ENCODE data around the gene ZNF3.
"Not testable (repeated sequence)": the region's sequence is repeated elsewhere in the genome, so short reads cannot be mapped to it uniquely, and the experiment has no call there.

Gene ZNF3

DNA sequence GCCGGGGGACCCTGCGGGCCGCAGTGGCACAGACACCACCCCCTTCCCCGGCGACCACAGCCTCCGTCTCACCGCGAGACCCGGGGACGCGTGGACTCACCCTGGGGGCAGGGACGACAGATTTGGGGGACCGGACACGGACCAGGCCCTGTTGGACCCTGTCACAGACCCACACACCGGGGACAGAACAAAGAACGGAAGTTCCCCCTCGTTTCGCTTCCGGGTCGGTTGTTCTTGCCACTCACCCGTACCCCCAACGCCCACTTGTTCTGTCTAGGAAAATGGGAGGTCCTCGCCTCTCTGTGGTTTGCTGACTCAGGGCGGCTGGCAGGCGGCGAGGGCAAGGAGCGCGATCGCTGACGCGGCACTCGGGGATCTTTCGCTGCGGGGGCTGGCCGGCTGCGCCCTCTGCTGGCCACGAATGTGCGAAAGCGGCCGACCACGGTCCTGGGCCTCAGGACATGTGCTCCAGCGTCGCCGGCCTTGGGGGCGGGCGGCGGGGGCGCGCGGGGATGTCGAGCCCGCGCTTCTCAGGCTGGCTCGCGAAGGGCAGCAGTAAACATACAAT, at the start of gene ZNF3:
ZNF3 (minus strand) TSS at position 189 of the 568 bp plus-strand sequence. CDS start 4,366 bp downstream, outside the sequence.
- DNase-seq, result peak; percentile 89 to 97 (median 96)

DNA sequence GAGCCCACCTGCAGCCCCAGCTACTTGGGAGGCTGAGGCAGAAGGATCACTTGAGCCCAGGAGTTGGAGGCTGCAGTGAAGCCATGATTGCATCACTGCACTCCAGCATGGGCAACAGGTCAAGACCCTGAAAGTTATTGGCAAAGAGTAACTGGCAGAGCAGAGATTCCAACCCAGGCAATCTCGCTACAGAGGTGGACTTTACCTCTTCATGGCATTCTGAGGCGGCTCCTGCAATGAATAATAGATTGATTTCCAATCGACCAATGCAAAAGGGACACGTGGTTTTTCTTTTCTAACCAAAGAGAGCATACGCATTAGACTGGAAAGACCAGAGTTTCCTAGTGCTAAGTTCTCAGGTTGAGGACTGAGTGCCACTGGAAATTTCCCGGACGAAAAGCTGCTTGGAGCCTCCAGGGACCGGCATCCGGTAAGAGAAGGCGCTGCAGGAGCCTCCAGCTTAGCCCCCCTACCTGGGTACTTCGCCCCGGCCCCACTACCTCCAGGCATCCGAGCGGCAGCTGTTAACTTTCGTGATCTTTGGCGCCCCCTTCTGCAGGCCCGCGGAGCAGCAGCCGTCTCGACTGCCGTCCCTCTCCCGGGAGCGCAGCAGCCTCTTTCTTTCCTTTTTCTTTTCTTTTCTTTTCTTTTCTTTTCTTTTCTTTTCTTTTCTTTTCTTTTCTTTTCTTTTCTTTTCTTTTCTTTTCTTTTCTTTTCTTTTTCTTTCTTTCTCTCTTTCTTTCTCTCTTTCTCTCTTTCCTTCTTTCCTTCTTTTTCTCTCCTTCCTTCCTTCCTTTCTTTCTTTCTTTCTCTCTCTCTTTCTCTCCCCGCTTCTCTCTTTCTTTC, 49.3 kb upstream of the ZNF3 start:
- DNase-seq, result peak; percentile 62 to 90 (median 80)

DNA sequence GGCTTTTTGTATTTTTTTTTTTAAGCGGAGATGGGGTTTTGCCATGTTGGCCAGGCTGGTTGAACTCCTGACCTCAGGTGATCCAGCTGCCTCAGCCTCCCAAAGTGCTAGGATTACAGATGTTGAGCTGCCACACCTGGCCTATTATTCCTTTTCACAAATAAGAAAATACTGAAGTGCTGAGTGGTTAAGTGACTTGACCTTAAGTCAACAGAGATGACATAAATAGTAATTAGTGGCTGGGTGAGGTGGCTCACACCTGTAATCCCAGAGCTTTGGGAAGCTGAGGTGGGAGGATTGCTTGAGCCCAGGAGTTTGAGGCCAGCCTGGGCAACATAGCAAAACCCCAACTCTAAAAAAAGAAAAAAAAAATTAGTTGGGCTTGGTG, 48.7 kb upstream of the ZNF3 start:
- not testable (repeated sequence) for DNase-seq

DNA sequence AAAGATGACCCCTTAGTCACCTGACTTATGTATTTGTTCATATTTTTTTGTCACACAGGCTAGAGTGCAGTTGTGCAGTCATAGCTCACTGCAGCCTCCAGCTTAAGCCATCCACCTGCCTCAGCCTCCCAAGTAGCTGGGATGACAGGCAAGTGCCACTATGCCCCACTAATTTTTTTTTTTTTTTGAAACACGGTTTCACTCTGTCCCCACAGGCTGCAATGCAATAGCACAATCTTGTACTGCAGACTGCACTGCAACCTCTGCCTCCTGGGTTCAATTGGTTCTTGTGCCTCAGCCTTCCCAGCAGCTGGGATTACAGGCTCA, 47.1 kb upstream of the ZNF3 start:
- no peak for DNase-seq

DNA sequence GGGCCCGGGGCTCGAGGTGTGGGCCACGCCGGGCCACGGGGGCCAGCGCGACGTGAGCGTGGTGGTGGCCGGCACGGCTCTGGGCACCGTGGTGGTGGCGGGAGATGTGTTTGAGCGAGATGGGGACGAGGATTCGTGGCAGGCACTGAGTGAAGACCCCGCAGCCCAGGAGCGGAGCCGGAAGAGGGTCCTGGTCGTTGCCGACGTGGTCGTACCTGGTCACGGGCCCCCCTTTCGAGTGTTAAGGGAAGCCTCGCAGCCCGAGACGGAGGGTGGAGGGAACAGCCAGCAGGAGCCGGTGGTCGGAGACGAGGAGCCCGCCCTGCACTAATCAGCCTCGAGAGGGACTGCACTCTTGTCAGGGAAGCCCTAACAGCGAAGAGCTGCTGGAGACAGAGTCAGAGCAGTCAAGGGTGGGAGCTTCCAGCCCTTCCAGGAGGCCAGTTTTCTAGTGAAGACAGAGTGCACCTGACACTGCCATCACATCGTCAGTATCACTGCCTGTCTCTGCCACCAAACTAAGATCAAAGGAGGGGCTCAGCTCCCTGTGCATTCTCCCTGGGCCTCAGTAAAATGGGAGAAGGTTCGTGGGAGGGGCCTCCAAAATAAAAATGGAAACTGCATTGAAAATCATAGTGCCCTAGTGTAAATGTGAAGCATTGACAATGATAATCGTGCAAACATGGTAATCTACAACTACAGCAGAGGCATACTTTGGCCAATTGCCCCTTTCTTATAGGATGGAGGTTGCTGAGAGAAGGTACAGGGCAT, 46.5 kb upstream of the ZNF3 start:
- peak in 3 of 6 experiments; percentile 14 to 39 (median 18) for DNase-seq

DNA sequence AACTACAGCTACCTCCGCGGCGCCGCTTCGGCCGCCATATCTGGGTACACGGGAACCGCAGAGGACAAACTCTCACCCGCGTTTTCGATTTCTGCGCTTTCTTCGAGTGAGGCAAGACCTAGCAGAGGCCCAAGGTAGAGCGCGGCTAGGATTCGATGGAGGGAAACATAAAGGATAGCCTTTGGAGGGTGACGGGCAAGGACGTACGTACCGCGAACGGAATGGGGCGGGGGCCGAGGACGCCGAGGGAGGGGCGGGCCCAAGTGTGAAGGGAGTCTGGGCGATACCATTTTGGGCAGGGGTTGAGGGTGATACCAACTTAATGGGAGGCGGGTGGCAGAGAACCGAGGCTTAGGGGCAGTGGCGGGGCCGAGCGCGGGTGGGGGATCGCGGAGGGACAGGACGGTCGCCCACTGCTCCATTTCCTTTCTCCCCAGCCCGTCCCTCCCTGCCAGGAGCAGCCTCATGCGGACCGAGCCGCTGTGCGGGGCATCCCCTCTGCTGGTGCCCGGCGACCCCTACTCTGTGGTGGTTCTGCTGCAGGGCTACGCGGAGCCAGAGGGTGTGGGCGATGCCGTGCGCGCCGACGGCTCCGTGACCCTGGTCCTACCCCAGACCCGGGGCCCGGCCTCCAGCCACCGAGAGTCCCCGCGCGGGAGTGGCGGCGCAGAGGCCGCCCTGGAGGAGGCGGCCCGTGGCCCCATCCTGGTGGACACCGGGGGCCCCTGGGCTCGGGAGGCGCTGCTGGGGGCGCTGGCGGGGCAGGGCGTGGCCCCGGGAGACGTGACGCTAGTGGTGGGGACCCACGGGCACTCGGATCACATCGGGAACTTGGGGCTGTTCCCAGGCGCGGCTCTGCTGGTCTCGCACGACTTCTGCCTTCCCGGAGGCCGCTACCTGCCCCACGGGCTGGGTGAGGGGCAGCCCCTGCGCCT, 45.7 kb upstream of the ZNF3 start, which contains the start of gene MBLAC1:
MBLAC1 (plus strand) TSS at position 37 of the 935 bp plus-strand sequence; CDS start at position 466, 429 bp downstream.
- DNase-seq, result peak; percentile 87 to 96 (median 90)

DNA sequence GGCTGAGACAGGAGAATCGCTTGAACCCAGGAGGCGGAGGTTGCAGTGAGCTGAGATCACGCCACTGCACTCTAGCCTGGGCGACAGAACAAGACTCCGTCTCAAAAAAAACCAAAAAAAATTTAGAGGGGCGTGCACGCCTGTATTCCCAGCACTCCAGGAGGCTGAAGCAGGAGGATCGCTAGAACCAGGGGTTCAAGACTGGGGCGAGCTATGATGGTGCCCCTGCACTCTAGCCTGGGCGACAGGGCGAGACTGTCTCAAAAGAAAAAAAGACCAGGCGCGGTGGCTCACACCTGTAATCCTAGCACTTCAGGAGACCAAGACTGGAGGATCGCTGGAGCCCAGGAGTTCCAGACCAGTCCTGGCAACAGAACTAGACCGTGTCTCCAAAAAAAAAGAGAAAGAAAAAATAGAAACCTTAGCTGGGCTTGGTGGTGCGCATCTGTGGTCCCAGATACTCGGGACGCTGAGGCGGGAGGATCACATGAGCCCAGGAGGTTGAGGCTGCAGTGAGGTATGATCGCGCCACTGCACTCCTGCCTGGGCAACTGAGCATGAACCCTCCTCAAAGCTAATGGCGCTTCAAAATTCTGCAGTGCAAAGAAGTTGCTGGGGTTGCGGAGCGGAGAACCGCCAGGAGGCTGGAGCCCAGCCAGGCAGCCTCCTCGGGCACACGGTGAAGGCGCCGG, 44.9 kb upstream of the ZNF3 start:
- no peak for DNase-seq

DNA sequence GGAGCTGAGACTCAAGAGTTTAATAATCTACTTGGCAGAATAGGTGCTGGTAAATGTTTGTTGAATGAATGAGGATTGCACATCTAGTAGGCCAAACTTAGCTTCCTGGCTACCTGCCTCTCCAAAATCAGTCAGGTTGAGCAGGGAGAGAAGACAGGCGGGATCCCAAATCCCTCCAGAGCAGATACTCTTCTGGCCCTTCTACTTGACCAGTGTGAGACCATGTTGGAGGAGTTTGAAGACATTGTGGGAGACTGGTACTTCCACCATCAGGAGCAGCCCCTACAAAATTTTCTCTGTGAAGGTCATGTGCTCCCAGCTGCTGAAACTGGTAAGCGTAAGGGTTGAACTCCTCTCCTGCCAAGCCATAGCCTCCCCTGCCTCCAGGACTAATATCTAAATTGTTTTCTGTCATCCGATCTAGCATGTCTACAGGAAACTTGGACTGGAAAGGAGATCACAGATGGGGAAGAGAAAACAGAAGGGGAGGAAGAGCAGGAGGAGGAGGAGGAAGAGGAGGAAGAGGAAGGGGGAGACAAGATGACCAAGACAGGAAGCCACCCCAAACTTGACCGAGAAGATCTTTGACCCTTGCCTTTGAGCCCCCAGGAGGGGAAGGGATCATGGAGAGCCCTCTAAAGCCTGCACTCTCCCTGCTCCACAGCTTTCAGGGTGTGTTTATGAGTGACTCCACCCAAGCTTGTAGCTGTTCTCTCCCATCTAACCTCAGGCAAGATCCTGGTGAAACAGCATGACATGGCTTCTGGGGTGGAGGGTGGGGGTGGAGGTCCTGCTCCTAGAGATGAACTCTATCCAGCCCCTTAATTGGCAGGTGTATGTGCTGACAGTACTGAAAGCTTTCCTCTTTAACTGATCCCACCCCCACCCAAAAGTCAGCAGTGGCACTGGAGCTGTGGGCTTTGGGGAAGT, 43.0 kb upstream of the ZNF3 start:
- DNase-seq, result no peak

DNA sequence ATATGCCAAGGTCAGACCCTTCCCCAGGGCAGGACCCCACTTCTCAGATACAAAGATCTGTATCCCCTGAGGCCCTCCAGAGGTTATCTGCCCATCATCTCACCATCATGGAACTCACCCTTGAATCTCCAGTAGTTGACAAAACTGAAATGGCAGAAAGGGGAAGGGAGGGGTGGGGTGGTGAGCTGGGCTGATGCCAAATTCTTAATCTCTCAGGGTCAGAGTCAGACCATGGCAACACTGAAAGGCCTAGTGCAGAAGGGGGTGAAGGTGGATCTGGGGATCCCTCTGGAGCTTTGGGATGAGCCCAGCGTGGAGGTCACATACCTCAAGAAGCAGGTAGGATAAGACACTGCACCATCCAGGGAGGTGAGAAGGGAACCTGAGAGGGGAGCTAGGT, 41.0 kb upstream of the ZNF3 start:
- DNase-seq, result no peak

DNA sequence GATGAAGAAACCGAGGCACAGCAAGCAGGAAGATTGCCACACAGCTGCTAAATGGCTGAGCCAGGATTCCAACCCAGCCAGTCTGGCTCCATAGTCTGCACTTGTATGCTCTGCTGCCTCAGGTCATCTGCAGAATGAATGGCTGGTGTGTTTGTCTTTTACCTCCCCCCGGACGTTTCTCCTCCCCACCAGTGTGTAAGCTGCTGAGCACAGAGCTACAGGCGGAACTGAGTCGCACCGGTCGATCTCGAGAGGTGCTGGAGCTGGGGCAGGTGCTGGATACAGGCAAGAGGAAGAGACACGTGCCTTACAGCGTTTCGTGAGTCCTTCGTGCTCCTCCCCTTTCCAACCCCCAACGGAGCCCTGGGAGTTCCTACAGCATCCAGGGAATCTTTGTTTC, 40.5 kb upstream of the ZNF3 start:
- DNase-seq, result no peak

DNA sequence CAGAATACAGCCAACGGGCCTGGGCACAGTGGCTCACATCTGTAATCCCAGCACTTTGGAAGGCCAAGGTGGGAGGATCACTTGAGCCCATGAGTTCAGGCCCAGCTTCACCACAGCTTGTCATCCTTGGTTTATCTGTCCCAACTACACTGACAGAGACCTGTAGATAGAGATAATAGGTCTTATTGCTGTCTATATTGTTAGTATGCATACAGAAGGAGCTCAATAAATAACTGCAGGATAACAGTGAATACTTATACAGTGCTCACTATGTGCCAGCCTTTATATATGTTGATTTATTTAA, 39.2 kb upstream of the ZNF3 start:
- DNase-seq, result no peak

DNA sequence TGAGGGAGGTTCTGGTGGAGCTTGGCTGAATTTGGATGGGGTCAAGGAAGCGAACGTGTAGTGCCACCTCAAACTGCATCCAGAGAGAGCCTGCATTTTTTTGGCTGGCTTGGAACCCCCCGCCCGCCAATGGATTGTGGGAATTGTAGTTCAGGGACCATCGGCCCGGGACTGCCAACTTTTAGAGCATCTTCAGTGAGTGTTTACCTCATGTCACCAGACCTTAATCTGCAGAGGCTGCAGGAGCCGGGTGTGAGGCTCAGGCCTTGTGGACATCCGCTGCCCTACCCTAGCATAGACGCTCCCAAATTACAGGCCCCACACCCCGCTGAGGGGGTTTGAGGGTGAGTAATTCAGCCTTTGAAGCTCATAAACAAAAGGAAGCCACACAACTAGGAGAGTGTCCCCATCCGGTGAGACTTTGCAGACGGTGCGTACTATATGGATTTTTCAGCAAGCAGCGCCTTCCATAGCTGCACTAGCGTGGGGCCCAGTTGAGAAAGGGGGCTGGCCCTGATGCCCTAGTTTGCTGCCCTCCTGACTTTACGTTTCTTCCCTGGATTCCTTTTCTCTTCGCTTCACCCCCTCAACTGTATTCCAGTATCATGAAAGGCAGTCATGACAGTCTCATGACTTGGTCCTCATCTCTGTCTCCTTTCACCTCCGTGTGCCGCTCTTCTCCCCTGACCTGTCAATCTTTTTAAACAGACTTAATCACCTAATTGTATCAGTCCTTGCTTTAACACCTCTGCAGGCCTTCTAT, 38.6 kb upstream of the ZNF3 start:
- DNase-seq, result peak; percentile 51 to 88 (median 72)

DNA sequence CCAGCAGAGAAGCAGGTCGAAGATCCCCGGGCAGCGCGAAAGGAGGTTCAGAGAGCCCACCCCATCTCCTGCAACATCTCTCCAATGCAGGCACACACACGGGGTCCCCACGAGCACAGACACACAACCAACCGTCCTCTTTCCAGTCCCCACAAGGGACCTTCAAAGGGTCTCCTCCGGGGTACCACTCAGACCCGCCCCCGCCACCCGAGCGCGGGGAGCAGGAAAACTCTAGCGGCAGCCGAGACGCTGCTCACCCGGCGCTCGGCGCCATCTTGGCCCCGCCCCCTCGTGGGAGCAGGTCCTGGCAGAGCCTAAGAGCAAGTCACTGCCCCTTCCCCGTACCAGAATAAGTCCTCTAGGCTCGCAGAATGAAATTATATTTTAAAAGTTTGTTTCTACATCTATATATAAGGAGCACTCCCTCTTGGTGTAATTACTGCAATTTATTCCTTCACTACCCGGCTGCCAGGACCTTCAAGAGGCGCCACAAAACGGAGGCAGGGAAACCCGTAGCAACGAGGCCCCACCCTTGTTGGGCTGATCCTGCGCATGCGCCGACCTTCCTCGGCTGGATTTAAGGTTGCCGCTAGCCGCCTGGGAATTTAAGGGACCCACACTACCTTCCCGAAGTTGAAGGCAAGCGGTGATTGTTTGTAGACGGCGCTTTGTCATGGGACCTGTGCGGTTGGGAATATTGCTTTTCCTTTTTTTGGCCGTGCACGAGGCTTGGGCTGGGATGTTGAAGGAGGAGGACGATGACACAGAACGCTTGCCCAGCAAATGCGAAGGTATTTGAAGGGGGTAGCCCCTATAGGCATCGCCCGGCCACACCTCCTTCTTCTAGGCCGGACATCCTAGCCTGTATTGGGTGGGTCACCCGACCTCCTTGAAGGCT, 37.8 kb upstream of the ZNF3 start, which contains the start of the genes CNPY4 and TAF6:
CNPY4 (plus strand) TSS at position 563 of the 898 bp plus-strand sequence; CDS start at position 674, 111 bp downstream.
TAF6 (minus strand) TSS at position 287 of the 898 bp plus-strand sequence. CDS start 5,149 bp downstream, outside the sequence.
- peak; percentile 91 to 99 (median 94) for DNase-seq

DNA sequence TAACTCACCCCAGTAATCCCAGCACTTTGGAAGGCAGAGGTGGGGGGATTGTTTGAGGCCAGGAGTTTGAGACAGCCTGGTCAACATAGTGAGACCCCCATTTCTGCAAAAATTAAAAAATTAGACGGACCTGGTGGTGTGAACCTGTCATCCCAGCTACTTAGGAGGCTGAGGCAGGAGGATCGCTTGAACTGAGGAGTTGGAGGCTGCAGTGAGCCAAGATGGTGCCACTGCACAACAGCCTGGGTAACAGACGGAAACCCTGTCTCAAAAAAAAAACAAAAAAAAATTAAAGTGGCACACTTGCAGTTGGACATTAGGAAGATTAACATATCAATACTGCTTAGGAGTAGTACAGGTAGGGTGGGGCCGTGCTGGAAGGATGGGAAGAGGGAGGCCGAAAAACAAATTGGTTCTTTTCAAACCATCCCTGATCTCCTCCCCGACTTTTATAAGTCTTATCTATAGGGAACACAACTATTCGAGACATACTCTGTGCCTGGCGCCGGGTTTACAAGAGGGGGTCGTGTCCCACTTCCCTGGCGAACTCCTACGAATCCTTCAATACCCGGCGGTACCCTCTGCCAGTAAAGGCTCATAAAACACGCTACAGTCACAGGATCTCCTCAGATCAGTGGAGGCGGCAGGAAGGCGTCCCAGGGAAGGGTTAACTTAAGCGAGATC, 37.0 kb upstream of the ZNF3 start:
- DNase-seq, result no peak

DNA sequence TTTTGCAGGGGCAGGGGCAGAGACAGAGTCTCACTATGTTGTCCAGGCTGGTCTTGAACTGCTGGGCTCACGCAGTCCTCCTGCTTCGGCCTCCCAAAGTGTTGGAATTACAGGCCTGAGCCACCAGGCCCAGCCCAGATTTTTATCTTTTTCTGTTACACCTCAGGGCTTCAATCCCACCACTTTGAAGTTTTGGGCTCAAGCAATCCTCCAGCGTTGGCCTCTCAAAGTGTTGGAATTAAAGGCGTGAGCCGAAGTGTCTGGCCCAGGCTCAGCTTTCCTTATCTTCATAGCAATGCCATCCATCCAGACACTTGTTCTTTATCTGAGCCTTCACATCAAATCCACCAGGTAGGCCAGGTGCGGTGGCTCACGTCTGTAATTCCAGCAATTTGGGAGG, 33.5 kb upstream of the ZNF3 start:
- DNase-seq, result no peak

DNA sequence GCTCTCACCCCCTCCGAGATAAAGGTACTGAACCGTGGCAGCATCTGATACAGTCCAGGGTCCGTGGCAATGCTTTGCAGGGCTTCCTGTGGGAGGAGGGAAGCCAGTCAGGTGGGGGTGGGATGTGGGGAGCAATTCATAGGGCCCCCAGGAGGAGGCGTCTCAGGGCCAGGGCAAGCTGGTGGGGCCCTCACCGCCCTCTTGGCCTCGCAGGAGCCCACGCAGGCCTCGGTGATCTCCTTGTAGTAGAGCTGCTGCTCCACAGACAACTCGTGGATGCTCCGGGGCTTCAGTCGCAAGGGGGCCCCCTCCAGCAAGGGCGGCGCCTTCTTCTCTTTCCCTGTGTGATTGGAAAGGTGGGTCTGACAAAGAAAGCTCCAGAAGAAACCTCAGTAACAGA, 30.4 kb upstream of the ZNF3 start:
- no peak for DNase-seq

DNA sequence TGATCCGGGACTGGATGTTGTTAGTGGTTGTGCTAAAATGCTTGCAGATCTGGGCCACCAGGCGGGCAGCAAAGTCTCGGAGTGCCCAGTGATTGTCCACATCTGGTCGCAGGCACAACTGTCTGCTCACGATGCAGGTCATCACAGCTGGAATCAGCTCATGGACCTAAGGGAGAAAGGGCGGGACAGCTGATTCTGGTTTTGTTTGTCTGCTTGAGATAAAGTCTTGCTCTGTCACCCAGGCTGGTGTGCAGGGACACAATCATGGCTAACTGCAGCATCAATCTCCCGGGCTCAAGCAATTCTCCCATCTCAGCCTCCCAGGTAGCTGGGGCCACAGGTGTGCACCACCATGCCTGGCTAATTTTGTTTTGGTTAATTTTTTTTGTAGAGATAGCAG, 29.6 kb upstream of the ZNF3 start:
- DNase-seq, result no peak

DNA sequence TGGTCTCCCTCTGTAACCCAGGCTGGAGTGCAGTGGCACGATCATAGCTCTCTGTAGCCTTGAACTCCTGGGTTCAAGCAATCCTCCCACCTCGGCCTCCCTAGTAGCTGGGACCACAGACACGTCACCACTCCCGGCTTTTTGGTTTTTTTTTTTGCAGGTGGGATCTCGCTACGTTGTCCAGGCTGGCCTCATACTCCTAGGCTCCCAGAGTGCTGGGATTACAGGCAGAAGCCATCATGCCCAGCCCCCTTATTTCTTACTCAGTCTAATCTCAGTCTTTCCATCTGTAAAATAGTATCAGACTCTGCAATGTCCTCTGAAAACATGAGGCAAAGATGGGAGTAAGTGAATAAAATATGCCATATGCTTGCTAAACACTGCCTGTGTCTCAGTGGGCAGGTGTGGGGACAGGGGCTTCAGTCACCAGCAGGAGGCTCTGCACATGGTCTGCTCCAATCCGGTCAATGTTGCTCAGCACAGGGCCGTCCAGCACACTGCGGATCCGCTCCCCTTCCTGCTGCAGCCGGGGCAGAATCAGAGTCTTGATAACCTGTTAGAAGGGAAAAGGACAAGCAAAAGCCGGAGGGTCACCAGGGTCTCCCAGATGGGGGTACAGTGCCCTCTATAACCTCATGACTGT, 28.1 kb upstream of the ZNF3 start:
- DNase-seq, result no peak
